ENCODE data around the gene ELP4. TPM values are rescaled to one million over a fixed set of nuclear protein-coding genes. Genes with fewer than 3 reads are reported as not detected.

Gene ELP4
- polyA plus RNA-seq, 3 donors = 6.0 to 17.8 (median 16.4) TPM

GRCh38 chr11:31722754-31723153 is 213.2 kb downstream of the ELP4 start:
- Histone ChIP-seq H3K79me2 (ENCODE audit: insufficient read depth, low read length) (no peaks in the 10 kb centered on the region), H3K36me3 (replicated peaks in 1 of 2; ENCODE audit: control insufficient read depth in 1 of 2, insufficient read depth in 2 of 2, low read length in 2 of 2) (no peaks in the 10 kb centered on the region), H3K4me1 (ENCODE audit: control insufficient read depth in 1 of 2, insufficient read depth in 2 of 2, low read length in 2 of 2) (no peaks in the 10 kb centered on the region), H2AFZ (ENCODE audit: insufficient read depth, low read depth, low read length, poor library complexity, severe bottlenecking) (no peak overlapping the region), H3K9ac (ENCODE audit: insufficient read depth, low read length, poor library complexity, severe bottlenecking) (no peak overlapping the region), H3K9me3 (replicated peaks in 1 of 2; ENCODE audit: control insufficient read depth in 1 of 2, insufficient read depth in 1 of 2, low read length in 2 of 2) (no peaks in the 10 kb centered on the region), H4K20me1 (ENCODE audit: insufficient read depth, low read length) (no peaks in the 10 kb centered on the region), H3K27me3 (ENCODE audit: control insufficient read depth in 2 of 2, insufficient read depth in 2 of 2, low read length in 2 of 2) (no peaks in the 10 kb centered on the region), H3K4me3 (replicated peaks in 1 of 3; ENCODE audit: low read depth in 2 of 3, low read length in 3 of 3) (no peak overlapping the region), H3K27ac (ENCODE audit: low read depth in 1 of 2, low read length in 2 of 2) (no peak overlapping the region), H3K4me2 (replicated peaks; ENCODE audit: extremely low read depth, low read length, poor library complexity, severe bottlenecking) (no peak overlapping the region)
- DNase-seq = no peak
- TF ChIP-seq CTCF (IDR thresholded peaks at IDR 0.05) = no peak
- H3K36me3 Mint-ChIP-seq = peaks cover 0 to 6% of the 10 kb centered on the region in 2 donors
- H3K27ac Mint-ChIP-seq = peak overlapping the region in 1 of 7 donors; percentile 40
- no peaks in the 10 kb centered on the region for H3K4me1 Mint-ChIP-seq
- no peak overlapping the region for H3K4me3 Mint-ChIP-seq
- intact Hi-C loops (cut with micrococcal nuclease) = no loop called here
- peaks cover 0 to 3% (median 0%) of the 10 kb centered on the region in 7 donors for H3K9me3 Mint-ChIP-seq
- no CpG with 5 or more reads among the region's 3 CpGs for WGBS (ENCODE audit: insufficient coverage)
- no peaks in the 10 kb centered on the region for H3K27me3 Mint-ChIP-seq (ENCODE audit: low read depth in 3 of 3)

- Histone ChIP-seq H2AFZ (ENCODE audit: insufficient read depth, low read depth, low read length, poor library complexity, severe bottlenecking) (no peak overlapping the region), H3K9me3 (replicated peaks in 1 of 2; ENCODE audit: control insufficient read depth in 1 of 2, insufficient read depth in 1 of 2, low read length in 2 of 2) (peaks cover 0 to under 1% of the 10 kb centered on the region in 2 donors), H3K27me3 (ENCODE audit: control insufficient read depth in 2 of 2, insufficient read depth in 2 of 2, low read length in 2 of 2) (no peaks in the 10 kb centered on the region), H4K20me1 (ENCODE audit: insufficient read depth, low read length) (no peaks in the 10 kb centered on the region), H3K79me2 (ENCODE audit: insufficient read depth, low read length) (no peaks in the 10 kb centered on the region), H3K36me3 (replicated peaks in 1 of 2; ENCODE audit: control insufficient read depth in 1 of 2, insufficient read depth in 2 of 2, low read length in 2 of 2) (no peaks in the 10 kb centered on the region), H3K27ac (ENCODE audit: low read depth in 1 of 2, low read length in 2 of 2) (no peak overlapping the region), H3K4me1 (ENCODE audit: control insufficient read depth in 1 of 2, insufficient read depth in 2 of 2, low read length in 2 of 2) (no peaks in the 10 kb centered on the region), H3K4me2 (replicated peaks; ENCODE audit: extremely low read depth, low read length, poor library complexity, severe bottlenecking) (no peak overlapping the region), H3K9ac (ENCODE audit: insufficient read depth, low read length, poor library complexity, severe bottlenecking) (no peak overlapping the region), H3K4me3 (replicated peaks in 1 of 3; ENCODE audit: low read depth in 2 of 3, low read length in 3 of 3) (no peak overlapping the region)
- Mint-ChIP-seq H3K36me3 (peaks cover 0 to 6% of the 10 kb centered on the region in 2 donors), H3K27ac (no peak overlapping the region), H3K4me3 (no peak overlapping the region), H3K4me1 (no peaks in the 10 kb centered on the region), H3K27me3 (ENCODE audit: low read depth in 3 of 3) (no peaks in the 10 kb centered on the region), H3K9me3 (peaks cover 0 to 4% (median 1%) of the 10 kb centered on the region in 7 donors)
- intact Hi-C loops (cut with micrococcal nuclease) = no loop called here
- TF ChIP-seq CTCF (IDR thresholded peaks at IDR 0.05) = no peak
- no peak for DNase-seq
Observed at GRCh38 chr11:31725176-31725575, 215.6 kb downstream of the ELP4 start.

Measured in CD14-positive monocyte (primary cell).